Measurements from ENCODE around the gene SLC20A1. TPM values are rescaled to one million over a fixed set of nuclear protein-coding genes. Genes with fewer than 3 reads are reported as not detected.

Gene SLC20A1
- total RNA-seq, 1 donor from 2014 or later: 12.9 TPM

- ATAC-seq (no peak), DNase-seq (ENCODE audit: low spot score) (no peak)
Observed at GRCh38 chr2:112623913-112624777, 21.6 kb upstream of the SLC20A1 start.

GRCh38 chr2:112625474-112626114 is 20.1 kb upstream of the SLC20A1 start:
- ATAC-seq: no peak
- DNase-seq (ENCODE audit: low spot score): no peak

- ATAC-seq (peak; percentile 92), DNase-seq (ENCODE audit: low spot score) (peak; percentile 64)
Observed at GRCh38 chr2:112626604-112627059, 19.1 kb upstream of the SLC20A1 start.

- DNase-seq (ENCODE audit: low spot score) (no peak), ATAC-seq (peak; percentile 56)
Observed at GRCh38 chr2:112627060-112628040, 18.4 kb upstream of the SLC20A1 start.

GRCh38 chr2:112629224-112629623 is 16.5 kb upstream of the SLC20A1 start:
- DNase-seq (ENCODE audit: low spot score) (no peak), ATAC-seq (no peak)

- no peak for DNase-seq (ENCODE audit: low spot score)
- no peak for ATAC-seq
Observed at GRCh38 chr2:112629823-112630222, 15.9 kb upstream of the SLC20A1 start.

- ATAC-seq (no peak), DNase-seq (ENCODE audit: low spot score) (peak; percentile 27)
Observed at GRCh38 chr2:112630268-112630667, 15.5 kb upstream of the SLC20A1 start.

- no peak for DNase-seq (ENCODE audit: low spot score)
- no peak for ATAC-seq
Observed at GRCh38 chr2:112633708-112634107, 12.0 kb upstream of the SLC20A1 start.

- DNase-seq (ENCODE audit: low spot score): peak; percentile 37
Observed at GRCh38 chr2:112634153-112634873, 11.4 kb upstream of the SLC20A1 start.

GRCh38 chr2:112634874-112635157 is 10.9 kb upstream of the SLC20A1 start:
- DNase-seq (ENCODE audit: low spot score): no peak
- ATAC-seq: no peak

More at GRCh38 chr2:112634153-112634873, 11.4 kb upstream of the SLC20A1 start:
- no peak for ATAC-seq

GRCh38 chr2:112636605-112637288 is 9.0 kb upstream of the SLC20A1 start:
- DNase-seq (ENCODE audit: low spot score) (peak; percentile 38), ATAC-seq (peak; percentile 79)

- DNase-seq (ENCODE audit: low spot score) (no peak), ATAC-seq (peak; percentile 36)
Observed at GRCh38 chr2:112637289-112637660, 8.5 kb upstream of the SLC20A1 start.

- DNase-seq (ENCODE audit: low spot score): no peak
- no peak for ATAC-seq
Observed at GRCh38 chr2:112639936-112640335, 5.8 kb upstream of the SLC20A1 start.

- DNase-seq (ENCODE audit: low spot score) (peak; percentile 10), ATAC-seq (no peak)
Observed at GRCh38 chr2:112640467-112640799, 5.3 kb upstream of the SLC20A1 start.

- DNase-seq (ENCODE audit: low spot score) (peak; percentile 30), ATAC-seq (no peak)
Observed at GRCh38 chr2:112640800-112641675, 4.7 kb upstream of the SLC20A1 start.

GRCh38 chr2:112641701-112642100 is 4.0 kb upstream of the SLC20A1 start:
- no peak for ATAC-seq
- no peak for DNase-seq (ENCODE audit: low spot score)

- DNase-seq (ENCODE audit: low spot score): peak; percentile 18
- ATAC-seq: no peak
Observed at GRCh38 chr2:112642561-112642960, 3.2 kb upstream of the SLC20A1 start.

GRCh38 chr2:112642966-112643365 is 2.8 kb upstream of the SLC20A1 start:
- no peak for ATAC-seq
- peak; percentile 36 for DNase-seq (ENCODE audit: low spot score)

- DNase-seq (ENCODE audit: low spot score) (no peak), ATAC-seq (no peak)
Observed at GRCh38 chr2:112643488-112643887, 2.3 kb upstream of the SLC20A1 start.

All from left lobe of liver (tissue), 2 donors.